GM21529 (cell line): ENCODE data around the gene KLK2.
"Not testable (repeated sequence)": the region's sequence is repeated elsewhere in the genome, so short reads cannot be mapped to it uniquely, and the experiment has no call there.

ENCODE experiments used
- ATAC-seq: cut with Tn5 transposase; IDR thresholded peaks from one replicate; pipeline ENCODE4 v1.9.1; 2021; ENCODE audit not compliant: unreplicated experiment

The KLK2 gene

DNA sequence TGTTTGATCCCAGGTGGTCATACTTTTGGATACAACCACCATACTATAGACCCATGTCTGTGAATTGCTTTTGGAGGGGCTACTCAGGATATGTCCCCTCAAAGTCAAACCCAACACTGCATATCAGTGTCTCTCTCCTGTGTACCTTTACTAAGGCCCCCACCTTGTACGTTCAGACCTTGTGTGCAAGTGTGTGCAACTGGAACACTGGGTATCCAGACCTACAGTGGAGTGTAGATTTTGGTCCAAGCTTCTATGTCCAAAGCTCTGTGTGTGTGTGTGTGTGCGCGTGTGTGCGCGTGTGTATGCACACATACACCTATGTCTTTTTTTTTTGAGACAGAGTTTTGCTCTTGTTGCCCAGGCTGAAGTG, 18.0 kb downstream of the KLK2 start:
- ATAC-seq: no peak

GRCh38 chr19:50893047-50893736, 20.0 kb downstream of the KLK2 start:
- ATAC-seq: no peak

- no peak for ATAC-seq
These were observed 21.5 kb downstream of the KLK2 start for GRCh38 chr19:50894478-50895356.

- not testable (repeated sequence) for ATAC-seq
These were observed 22.9 kb downstream of the KLK2 start for GRCh38 chr19:50896089-50896590.

GRCh38 chr19:50896591-50897190, 23.5 kb downstream of the KLK2 start:
- peak; percentile 83 for ATAC-seq

GRCh38 chr19:50897191-50897607, 24.0 kb downstream of the KLK2 start:
- no peak for ATAC-seq

DNA sequence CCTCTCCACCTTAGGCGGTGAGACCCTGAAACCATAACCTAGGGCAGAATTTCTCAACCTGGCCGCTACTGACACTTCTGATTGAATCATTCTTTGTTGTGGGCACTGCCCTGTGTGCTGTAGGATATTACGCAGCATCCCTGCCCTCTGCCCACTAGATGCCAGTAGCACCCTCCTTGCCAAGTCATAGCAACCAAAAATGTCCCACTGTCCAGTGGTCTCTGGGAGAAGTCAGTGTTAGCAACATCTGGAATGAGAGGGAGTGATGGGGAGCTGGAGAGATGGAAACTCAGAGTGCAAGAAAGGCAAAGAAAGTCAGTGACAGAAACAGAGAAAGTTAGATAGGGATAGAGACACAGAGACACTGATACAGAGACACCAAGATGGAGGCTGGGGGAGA, 24.4 kb downstream of the KLK2 start:
- ATAC-seq: no peak

GRCh38 chr19:50898018-50898417, 24.8 kb downstream of the KLK2 start:
- ATAC-seq: no peak

DNA sequence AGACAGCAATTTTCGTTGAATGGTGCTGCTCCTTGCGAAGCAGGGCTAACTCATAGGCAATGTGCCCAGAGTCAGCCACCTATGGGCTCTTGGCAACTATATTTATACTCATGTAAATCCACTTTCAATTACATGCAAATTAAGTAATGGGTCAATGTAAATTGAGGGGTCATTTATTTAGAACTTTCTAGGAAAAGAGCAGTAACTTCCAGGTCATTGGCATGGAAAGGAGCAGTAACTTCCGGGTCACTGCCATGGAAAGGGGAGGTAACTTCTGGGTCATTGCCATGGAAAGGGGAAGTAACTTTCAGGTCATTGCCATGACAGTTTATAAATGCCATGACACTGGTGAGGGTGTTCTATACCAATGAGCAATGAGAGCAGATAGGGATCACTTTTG, 26.3 kb downstream of the KLK2 start:
- ATAC-seq: no peak

GRCh38 chr19:50902640-50903039, 29.4 kb downstream of the KLK2 start:
- ATAC-seq: no peak

DNA sequence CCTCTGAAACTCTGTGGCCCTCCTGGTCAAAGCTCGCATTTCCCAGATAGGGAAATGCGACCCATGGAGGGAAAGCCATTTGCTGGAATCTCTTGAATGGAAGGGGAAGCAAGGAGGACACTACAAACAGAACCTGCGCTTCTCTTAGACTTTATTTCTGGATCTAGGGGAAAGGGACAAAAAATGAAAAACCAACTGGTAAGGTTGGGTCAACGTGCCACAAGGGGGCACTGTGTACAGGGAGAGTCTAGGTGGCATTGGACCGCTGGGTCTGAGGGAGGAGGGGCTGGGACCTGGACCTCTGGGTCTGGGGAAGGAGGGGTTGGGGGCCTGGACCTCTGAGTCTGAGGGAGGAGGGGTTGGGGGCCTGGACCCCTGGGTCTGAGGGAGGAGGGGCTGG, 33.0 kb downstream of the KLK2 start:
- ATAC-seq: no peak

DNA sequence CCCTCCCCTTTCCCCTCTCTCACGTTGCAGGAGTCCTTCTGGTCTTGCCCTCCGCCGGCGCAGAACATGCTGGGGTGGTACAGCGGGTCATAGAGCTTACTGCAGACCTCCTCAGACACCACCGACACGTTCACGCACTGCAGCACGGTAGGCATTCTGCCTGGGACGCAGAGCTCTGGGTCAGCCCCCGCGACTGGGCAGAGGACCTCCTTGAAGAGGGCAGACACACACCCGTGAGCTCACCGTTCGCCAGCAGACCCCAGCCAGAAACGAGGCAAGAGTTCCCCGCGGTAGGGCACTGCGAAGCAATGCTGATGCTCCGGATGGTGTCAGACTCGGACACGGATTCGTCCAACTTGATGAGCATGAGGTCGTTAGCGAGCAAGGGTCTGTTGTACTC, 35.1 kb downstream of the KLK2 start:
- no peak for ATAC-seq

GRCh38 chr19:50909240-50910070, 36.2 kb downstream of the KLK2 start:
- peak; percentile 62 for ATAC-seq

GRCh38 chr19:50910722-50911121, 37.5 kb downstream of the KLK2 start:
- ATAC-seq: no peak

GRCh38 chr19:50911206-50912101, 38.2 kb downstream of the KLK2 start, which contains the start of gene KLK4:
Gene KLK4 (minus strand): TSS chr19:50911395. CDS start chr19:50910738, 657 bp downstream.
- ATAC-seq: no peak

- ATAC-seq: no peak
These were observed 38.9 kb downstream of the KLK2 start for GRCh38 chr19:50912102-50912599.

- no peak for ATAC-seq
These were observed 39.8 kb downstream of the KLK2 start for GRCh38 chr19:50912727-50913716.

- no peak for ATAC-seq
These were observed 42.8 kb downstream of the KLK2 start for GRCh38 chr19:50916069-50916468.
